Measurements from ENCODE around the gene GPR62. TPM values are rescaled to one million over a fixed set of nuclear protein-coding genes. Genes with fewer than 3 reads are reported as not detected.

GPR62 gene
- total and polyA plus RNA-seq, 2 of the 8 experiments (the other 6 are each of a cell fraction or from before 2014, with no cell fraction given), result 0.22 to 0.29 TPM

- Histone ChIP-seq H3K23me2 (ENCODE audit: low read depth, low read length) (peaks cover 4% of the 10 kb centered on the region; the same call in 1 of the 2 replicates), H2BK20ac (ENCODE audit: low read length) (no peak overlapping the region), H4K20me1 (replicated peaks in 1 of 2; ENCODE audit: control insufficient read depth in 1 of 2, insufficient read depth in 2 of 2, low read length in 2 of 2) (no peaks in the 10 kb centered on the region), H3K23ac (ENCODE audit: insufficient read length) (no peak overlapping the region), H4K91ac (replicated peaks; ENCODE audit: insufficient read length, low read length) (no peak overlapping the region), H3K4me2 (ENCODE audit: insufficient read depth in 1 of 2, low read depth in 2 of 2, low read length in 2 of 2) (no peak overlapping the region), H3K36me3 (ENCODE audit: control insufficient read depth in 2 of 4, insufficient read depth in 4 of 4, low read length in 3 of 4) (no peaks in the 10 kb centered on the region), H4K8ac (ENCODE audit: extremely low read depth, insufficient read depth, low read length) (no peak overlapping the region), H2AFZ (ENCODE audit: low read length) (no peak overlapping the region), H3K27me3 (replicated peaks in 1 of 4; ENCODE audit: control insufficient read depth in 3 of 4, extremely low read depth in 1 of 4, insufficient read depth in 3 of 4, low read length in 3 of 4) (peaks cover 15 to 33% (median 28%) of the 10 kb centered on the region in 4 experiments), H2BK12ac (ENCODE audit: low read depth, low read length) (no peak overlapping the region), H3K4me3 (ENCODE audit: extremely low read depth in 1 of 4, insufficient read depth in 2 of 4, low read depth in 3 of 4, low read length in 4 of 4) (no peak overlapping the region), H3K9ac (replicated peaks in 1 of 4; ENCODE audit: extremely low read depth in 1 of 4, low read depth in 3 of 4, low read length in 3 of 4) (no peak overlapping the region), H3K79me2 (ENCODE audit: control insufficient read depth in 1 of 2, insufficient read depth in 2 of 2, low read length in 2 of 2) (no peaks in the 10 kb centered on the region), H3K18ac (ENCODE audit: extremely low read depth, low read length) (no peak overlapping the region), H4K5ac (ENCODE audit: insufficient read length, low read depth, low read length) (no peak overlapping the region), H3K4me1 (replicated peaks in 1 of 4; ENCODE audit: control insufficient read depth in 3 of 4, insufficient read depth in 4 of 4, low read length in 3 of 4) (peaks cover 0 to 8% (median 5%) of the 10 kb centered on the region in 4 experiments; a peak in 6 of 7 replicates), H3K14ac (ENCODE audit: insufficient read length) (no peak overlapping the region), H2BK15ac (ENCODE audit: low read length) (no peak overlapping the region), H2BK5ac (ENCODE audit: low read depth, low read length) (no peak overlapping the region), H3K27ac (ENCODE audit: low read depth, low read length) (no peak overlapping the region), H3K56ac (replicated peaks; ENCODE audit: insufficient read length, low read depth, low read length) (no peak overlapping the region), H3K4ac (replicated peaks; ENCODE audit: insufficient read length, low read depth, low read length) (no peak overlapping the region), H2AK5ac (ENCODE audit: low read depth, low read length) (no peak overlapping the region), H3K79me1 (ENCODE audit: low read depth, low read length) (no peaks in the 10 kb centered on the region), H2BK120ac (replicated peaks; ENCODE audit: low read depth, low read length) (no peak overlapping the region), H3K9me3 (ENCODE audit: insufficient read depth in 2 of 2, low read depth in 1 of 2, low read length in 1 of 2) (no peaks in the 10 kb centered on the region)
- no peak for FAIRE-seq
- ChIA-PET POLR2A (ENCODE audit: partially characterized antibody) (interaction anchor here (0.6 to 15.7 kb wide), 4 partner anchors 10 to 379 kb away, joined by 3 to 148 read pairs (median 68); partner anchors contain the start of genes PCBP4, RPL29 and RRP9), CTCF (ENCODE audit: partially characterized antibody) (interaction anchor here (0.6 to 5.7 kb wide), 8 partner anchors 8 to 1409 kb away, joined by 3 to 29 read pairs (median 4); partner anchors contain the start of genes ABHD14B, ACY1, PARP3 and RRP9)
- WGBS, 2 experiments (ENCODE audit: extremely low coverage in 1 of 2, insufficient coverage in 1 of 2, insufficient read length in 1 of 2, insufficient replicate concordance in 2 of 2, low coverage in 1 of 2, low lambda C conversion rate in 2 of 2, missing lambda C conversion rate in 1 of 2), result 84% methylated on average over 2 of the region's 2 CpGs; no CpG with 5 or more reads in 1 of the 2 experiments
- no peak for DNase-seq (ENCODE audit: low read depth in 1 of 2, low spot score in 2 of 2)
- TF ChIP-seq FOSL1 (IDR thresholded peaks at IDR 0.05; ENCODE audit: insufficient read depth, low read depth, low read length) (no peak), EZH2 (IDR thresholded peaks at IDR 0.05; ENCODE audit: low read depth, low read length, severe bottlenecking) (no peak), YY1 (IDR thresholded peaks at IDR 0.05; ENCODE audit: low read depth, low read length) (no peak), SIRT6 (IDR thresholded peaks at IDR 0.05; ENCODE audit: low read length) (no peak), SIX5 (IDR thresholded peaks at IDR 0.05; ENCODE audit: low read depth, low read length) (no peak), NRF1 (IDR thresholded peaks at IDR 0.05; ENCODE audit: low read depth, low read length) (no peak), ASH2L (IDR thresholded peaks at IDR 0.05; ENCODE audit: low read length) (no peak), SUZ12 (IDR thresholded peaks at IDR 0.05; ENCODE audit: low read length) (no peak), SIN3A (conservative IDR thresholded peaks at IDR 0.05 in 1 of 2, IDR thresholded peaks at IDR 0.05 in 1 of 2; ENCODE audit: low read depth in 1 of 2, low read length in 2 of 2) (no peak), KDM1A (IDR thresholded peaks at IDR 0.05; ENCODE audit: borderline replicate concordance, low read length) (no peak), SP4 (IDR thresholded peaks at IDR 0.05; ENCODE audit: low read length) (no peak), USF2 (IDR thresholded peaks at IDR 0.05; ENCODE audit: low read length) (no peak), CBX5 (IDR thresholded peaks at IDR 0.05; ENCODE audit: low read depth, low read length) (no peak), TEAD4 (IDR thresholded peaks at IDR 0.05; ENCODE audit: low read depth, low read length) (no peak)
These were observed 4.3 kb upstream of the GPR62 start for GRCh38 chr3:51950899-51951298.

Data from H1 (cell line).